Hippocampal formation (tissue), 2 donors: ENCODE data around the gene VMAC.

Source experiments
- DNase-seq, 2 donors: peaks; one replicate each; lab custom pipeline; 2025; lab: John Stamatoyannopoulos, UW

Gene VMAC

GRCh38 chr19:5953030-5953589 lies 48.4 kb downstream of the VMAC start:
- no peak for DNase-seq

- DNase-seq = no peak
These were observed 49.1 kb downstream of the VMAC start for GRCh38 chr19:5953680-5954213.

- DNase-seq = no peak
These were observed 49.6 kb downstream of the VMAC start for GRCh38 chr19:5954293-5954692.

GRCh38 chr19:5955636-5955935 lies 50.9 kb downstream of the VMAC start:
- DNase-seq = no peak

GRCh38 chr19:5956323-5956722 lies 51.7 kb downstream of the VMAC start:
- DNase-seq = no peak

- DNase-seq = no peak
These were observed 52.1 kb downstream of the VMAC start for GRCh38 chr19:5956728-5957127.

- no peak for DNase-seq
These were observed 52.5 kb downstream of the VMAC start for GRCh38 chr19:5957170-5957569.

- no peak for DNase-seq
These were observed 53.6 kb downstream of the VMAC start for GRCh38 chr19:5958074-5958850.

GRCh38 chr19:5958851-5959122 lies 54.1 kb downstream of the VMAC start:
- DNase-seq = no peak

- no peak for DNase-seq
These were observed 54.8 kb downstream of the VMAC start for GRCh38 chr19:5959260-5960004.
